GM18858 (cell line): ENCODE measurements around the gene ALG1.
"Not testable (repeated sequence)": the region's sequence is repeated elsewhere in the genome, so short reads cannot be mapped to it uniquely, and the experiment has no call there.

ENCODE experiments used
- ATAC-seq: cut with Tn5 transposase; IDR thresholded peaks from one replicate; pipeline ENCODE4 v1.9.1; 2021; ENCODE audit not compliant: unreplicated experiment

The ALG1 gene

DNA sequence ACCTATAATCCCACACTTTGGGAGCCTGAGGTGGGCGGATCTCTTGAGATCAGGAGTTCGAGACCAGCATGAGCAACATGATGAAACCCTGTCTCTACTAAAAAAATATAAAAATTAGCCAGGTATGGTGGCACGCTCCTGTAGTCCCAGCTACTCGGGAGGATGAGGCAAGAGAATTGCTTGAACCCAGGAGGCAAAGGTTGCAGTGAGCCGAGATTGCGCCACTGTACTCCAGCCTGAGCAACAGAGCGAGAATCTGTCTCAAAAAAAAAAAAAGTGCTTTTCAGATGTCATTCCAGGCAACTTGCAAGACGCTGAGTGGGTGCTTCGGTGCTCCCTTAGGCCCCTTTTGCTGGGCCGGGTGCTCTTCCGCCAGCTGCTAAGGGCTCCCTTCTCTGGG, 27.1 kb upstream of the ALG1 start:
- ATAC-seq, result not testable (repeated sequence)

DNA sequence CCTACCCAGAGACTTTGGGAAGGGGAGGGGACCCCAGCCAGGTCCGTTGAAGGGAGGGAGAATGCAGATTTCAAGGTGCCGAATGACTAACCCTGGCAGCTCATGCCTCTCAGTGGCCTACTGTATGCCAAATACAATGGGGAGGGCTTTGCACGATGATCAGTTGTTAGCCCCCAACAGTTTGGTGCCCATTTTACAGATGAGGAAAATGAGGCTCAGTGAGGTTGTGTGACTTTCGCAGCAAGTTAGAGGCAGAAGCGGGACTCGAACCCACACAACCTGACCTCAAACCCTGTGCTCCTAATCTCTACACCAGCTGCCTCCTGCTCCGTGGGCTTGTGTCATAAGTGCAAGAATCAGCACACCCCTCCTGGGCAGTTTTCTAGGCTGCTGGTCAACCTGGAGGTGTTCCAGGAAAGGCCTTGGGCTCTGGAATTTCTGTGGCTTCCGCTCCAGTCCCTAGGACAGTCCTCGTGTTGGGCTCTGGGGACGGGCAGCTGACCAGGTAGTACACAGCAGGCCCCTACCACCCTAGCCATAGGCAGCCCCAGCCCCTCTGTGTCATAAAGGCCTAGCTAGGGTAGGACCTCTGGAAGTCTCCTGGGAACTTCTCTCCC, 26.0 kb upstream of the ALG1 start:
- ATAC-seq, result no peak

DNA sequence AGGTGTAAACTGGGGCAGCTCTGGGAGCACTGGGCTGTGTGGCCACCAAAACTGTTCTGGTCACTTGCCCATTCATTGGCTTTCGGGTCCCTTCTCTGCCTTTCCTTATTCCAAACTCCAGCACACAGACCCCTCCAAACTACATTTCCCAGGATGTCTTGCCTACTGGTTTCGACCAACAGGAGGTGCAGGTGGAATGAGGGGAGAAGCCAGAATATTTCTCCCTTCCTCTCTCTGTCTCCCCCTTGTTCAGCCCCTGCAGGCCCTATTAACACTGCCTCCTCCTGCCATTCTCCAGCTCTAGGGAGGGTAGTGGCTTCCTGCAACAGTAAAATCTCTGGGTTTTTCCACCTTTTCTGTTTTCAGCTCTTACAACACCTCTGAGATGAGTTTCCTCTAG, 24.7 kb upstream of the ALG1 start:
- no peak for ATAC-seq

DNA sequence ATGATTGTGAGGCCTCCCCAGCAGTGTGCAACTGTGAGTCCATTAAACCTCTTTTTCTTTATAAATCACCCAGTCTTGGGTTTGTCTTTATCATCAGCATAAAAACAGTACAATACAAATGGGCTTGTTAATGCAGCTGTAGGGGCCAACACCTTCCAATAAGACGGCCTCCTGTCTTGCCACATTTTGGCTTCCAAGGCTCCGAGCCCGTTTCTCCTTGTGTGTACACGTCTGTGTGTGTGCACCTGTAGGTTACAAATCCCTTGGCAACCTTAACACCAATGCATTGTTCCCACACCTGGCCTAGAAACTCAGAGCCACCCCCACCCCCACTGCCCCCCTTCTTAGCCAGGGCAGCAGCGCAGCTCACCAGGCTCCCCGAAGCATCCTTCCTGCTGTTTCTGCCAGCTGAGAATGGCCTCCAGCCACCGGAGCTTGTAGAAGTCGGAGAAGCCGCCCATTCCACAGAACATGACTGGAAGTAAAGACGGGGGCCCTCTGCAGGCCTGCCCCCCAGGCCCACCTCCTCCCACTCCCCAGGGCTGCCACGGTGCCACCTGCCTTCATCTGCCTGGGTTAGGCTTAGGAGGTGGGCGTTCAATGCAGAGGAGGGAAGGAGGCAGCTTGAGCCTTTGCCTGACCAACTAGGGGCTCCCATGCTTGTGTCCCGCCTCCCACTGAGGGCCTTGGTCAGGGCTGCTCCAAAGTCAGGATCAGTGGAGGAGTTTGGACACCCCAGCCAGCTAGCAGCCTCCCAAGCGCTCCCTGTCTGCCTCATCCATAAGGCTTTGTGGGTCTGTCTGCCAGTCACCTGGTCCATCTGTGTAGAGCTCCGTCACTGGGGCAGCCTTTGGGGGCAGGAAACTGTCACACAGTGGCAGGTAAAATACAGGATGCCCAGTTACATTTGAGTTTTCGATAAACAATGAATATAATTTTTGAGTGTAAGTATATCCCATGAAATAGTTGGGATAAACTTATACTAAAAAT, 16.5 kb upstream of the ALG1 start:
- ATAC-seq, result no peak

DNA sequence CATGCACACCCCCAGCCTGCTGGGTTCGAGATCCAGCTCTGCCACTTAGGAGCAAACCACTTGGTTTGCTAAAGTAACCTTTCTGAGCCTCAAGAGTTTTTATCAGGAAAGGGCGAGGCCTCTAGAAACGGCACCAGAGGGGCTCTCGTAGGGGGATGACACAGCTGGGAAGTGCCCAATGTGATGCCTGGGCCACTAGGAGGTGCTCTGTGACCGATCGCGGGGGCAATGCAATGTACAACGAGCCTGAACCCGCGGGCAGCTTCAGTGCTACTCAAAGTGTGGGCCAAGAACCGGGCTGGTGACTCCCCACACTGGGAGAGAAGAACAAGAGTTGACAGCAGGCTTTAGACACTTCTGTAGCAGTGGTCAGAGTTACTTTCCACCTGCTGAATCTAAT, 15.3 kb upstream of the ALG1 start:
- ATAC-seq, result peak; percentile 42

DNA sequence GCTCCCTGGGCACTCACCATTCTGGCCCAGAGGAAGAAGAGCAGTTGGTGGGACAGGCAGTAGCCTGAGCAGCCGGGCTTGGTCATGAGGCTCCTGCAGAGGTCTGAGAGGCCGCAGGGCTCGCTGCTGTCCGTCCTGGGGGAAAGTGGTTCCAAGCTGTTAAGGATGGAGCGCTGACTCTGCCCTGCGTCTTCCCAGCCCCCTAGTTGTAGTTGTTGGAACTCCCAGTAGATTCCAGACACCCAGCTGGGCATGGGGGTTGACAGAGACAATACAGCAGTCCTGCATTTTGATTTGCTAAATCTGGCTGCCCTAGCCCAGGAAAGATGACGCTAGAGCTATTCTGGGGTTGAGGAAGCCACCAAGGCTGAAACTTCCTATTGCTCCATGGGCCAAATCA, 13.2 kb upstream of the ALG1 start:
- ATAC-seq, result no peak

DNA sequence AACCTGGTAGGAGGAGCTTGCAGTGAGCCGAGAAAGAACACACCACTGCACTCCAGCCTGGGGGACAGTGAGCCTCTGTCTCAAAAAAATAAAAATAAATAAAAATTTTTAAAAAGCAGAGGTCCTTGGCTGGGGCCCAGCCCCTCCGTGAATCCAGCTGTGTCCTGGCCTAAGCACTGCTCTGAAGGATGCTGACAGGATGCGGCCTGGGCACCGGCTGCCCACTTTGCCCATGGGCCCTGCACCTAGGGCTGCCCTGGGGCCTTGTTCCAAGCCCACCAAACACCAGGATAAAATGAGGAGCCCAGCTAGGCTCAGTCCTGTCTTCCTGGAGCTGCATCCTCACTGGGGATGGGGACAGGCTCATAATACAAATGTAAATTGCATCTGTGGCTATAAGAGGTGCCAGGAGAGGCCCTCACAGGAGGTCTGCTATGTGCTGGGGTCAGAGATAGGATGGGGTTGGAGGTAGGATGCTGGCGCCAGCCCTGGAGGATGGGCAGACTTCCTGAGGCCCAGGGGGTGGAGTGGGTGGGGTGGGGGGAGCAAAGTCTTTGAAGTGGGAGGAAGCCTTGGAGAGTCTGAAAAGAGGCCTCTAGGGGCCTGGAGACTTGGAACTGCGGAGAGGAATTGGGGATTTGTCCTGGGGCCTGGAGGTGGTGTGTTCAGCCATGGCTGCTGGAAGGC, 12.1 kb upstream of the ALG1 start:
- no peak for ATAC-seq

DNA sequence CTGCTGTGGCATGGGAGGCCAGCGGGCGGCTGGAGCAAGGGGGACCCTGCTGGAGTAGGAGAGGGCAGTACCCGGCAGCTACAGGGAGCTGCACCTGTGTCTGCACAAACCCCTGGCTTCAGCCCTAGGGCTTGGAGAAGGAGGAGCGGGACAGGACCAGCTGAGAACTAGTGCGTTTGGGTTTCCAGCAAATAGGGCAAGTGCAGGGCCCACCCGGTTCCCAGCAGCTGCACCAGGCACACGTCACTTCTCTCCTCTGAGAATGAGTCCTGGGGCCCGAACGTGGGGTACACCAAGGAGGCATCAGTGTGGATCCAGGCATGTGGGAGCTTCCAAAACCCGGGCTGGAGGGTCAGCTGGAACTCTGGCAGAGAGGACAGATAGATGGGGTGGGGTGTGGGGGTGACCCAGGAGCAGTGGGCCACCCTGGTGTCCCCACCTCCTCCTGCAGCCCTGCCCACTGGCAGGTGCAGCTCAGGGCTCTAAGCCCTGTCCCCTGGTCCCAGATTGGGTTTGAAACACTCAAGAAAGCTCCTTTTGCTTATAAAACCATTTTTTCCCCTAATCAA, 11.5 kb upstream of the ALG1 start:
- no peak for ATAC-seq

DNA sequence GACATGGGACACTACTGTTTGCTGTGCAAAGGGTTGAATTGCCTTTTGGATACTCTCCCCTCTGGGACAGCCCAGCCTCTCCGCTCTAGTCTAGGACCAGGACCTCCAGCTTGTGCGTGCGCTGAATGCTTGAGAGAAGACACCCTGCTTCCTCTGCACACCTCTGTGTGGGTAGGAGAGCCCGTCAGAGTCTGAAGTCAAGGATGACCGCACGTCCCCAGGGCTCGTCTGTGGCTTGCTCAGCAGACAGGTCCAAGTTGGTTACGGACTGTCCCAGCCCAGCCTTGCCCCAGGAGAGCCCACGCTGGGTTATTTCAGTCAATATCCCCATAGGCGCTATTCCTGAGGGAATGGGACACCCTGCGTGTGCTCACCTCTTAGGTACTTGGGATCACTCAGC, 9.6 kb upstream of the ALG1 start:
- no peak for ATAC-seq

DNA sequence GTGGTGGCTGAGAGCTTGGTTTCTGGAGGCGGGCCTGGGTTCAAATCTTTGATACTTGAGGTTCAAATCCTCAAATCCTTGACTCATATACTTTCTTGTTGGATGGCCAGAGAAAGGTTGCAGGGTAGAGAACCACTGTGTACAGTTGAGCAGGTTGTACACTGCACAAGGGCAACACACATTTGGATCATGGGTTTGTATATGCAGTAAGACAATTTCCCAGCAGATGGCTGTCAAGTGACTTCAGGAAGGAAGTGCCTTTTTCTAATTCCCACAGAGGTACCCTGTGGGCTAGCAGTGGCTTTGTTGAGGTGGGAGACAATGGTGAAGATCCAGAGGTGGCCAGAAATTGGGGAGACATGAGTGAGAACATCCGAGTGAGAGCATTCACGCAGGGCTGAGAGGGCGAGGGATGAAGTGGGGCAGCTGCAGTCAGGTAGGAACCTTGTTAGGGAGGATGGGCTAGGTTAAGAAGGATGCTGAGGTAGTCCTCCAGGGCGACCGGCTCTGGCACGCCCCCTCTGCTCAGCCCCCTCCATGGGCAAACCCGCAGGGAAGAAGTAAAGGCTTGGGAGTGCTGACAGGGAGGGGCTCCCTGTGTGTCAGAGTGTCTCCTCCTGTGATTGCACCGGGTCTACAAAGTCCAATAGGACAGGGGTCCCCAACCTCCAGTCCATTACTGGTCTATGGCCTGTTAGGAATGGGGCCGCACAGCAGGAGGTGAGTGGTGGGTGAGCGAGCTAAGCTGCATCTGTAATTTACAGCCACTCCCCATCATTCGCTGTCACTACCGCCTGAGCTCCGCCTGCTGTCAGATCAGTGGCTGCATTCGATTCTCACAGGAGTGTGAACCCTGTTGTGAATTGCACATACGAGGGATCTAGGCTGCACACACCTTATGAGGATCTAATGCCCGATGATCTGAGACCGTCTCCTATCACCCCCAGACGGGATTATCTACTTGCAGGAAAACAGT, 8.6 kb upstream of the ALG1 start:
- no peak for ATAC-seq

DNA sequence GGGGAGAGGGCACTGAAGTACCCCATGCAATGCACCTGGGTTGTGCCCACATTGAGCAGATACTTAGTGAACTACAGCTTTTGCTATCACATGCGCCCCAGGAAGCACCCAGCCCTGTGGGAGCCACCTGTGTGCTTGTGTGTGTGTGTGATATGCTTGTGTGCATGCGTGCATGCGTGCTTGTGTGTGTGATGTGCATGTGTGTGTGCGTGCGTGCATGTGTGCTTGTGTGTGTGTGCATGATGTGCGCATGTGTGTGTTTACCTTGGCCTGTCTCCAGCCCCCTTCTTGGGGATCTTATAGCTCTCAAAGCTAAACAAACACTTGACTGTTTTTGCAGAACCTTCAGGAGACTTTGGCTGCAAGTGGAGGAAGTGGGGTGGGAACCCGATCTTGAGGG, 6.7 kb upstream of the ALG1 start:
- ATAC-seq, result no peak

DNA sequence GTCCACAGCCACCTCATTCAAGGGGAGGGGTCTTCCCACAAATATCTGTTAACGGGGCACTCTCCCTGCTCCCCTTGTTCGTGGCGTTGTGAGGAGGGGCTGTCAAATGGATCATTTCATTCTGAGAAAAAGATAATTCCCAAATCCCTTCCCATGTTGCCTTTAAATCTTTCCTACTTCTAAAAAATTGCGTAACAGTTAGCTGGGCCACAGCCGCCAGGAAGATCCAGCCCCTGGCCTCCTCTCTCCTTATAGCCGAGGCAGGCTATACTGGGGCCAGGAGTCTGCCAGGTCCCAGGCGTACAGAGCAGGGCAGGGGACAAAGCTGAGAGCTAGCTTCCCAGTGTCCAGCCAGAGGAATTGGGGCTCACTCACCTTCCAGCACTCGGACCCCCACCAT, 6.3 kb upstream of the ALG1 start:
- no peak for ATAC-seq

DNA sequence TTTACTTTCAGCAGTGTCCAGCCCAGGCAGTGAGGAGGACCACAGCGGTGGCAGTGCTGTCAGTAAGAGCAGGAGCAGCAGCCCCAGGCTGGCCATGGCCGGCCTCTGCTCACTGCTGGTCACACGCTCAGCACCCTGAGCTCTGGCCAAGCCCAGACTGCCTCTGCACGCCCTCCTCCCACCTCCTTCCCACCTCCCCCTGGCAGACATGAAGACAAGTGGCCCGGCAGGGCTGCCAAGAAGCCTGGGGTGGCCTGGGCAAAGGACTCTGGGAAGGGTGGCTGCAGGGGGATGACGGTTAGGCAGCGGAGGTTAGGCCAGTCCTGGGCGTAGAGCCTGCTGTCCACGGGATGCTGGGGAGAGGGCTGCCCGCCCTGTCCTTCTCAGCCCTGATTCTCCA, 5.8 kb upstream of the ALG1 start, which contains the start of gene C16orf89:
C16orf89 (minus strand) TSS at position 144 of the 400 bp plus-strand sequence; CDS start at position 96, 48 bp downstream.
- no peak for ATAC-seq

DNA sequence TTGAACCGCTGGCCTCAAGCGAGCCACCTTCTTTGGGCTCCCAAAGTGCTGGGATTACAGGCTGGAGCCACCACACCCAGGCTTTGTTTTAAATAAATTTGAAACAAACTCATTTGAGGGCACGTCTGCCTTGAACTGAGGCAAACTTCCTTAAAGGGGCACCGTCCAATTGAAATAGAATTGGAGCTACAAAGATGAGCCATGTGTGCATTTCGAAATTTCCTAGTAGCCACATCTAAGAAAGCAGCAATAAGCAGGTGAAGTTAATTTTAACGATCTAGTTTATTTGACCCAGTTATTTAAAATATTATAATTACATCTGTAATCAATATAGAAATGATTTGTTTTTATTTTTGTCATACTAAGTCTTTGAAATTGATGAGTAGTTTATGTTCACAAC, 5.1 kb upstream of the ALG1 start:
- no peak for ATAC-seq

DNA sequence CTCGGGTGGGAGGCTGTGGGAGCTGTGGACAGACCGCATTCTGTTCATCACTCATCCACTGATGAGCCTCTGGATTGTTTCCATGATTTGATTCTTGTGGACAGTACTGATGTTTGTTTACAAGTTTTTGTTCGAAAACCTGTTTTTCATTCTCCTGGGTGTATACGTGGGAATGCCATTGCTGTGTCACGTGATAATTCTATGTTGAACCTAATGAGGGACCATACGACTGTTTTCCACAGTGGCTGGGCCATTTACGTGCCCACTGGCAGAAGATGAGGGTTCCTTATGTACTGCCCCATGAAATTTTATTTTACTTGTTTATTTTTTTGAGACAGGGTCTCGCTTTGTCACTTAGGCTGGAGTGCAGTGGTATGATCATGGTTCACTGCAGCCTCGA, 2.6 kb upstream of the ALG1 start:
- no peak for ATAC-seq

DNA sequence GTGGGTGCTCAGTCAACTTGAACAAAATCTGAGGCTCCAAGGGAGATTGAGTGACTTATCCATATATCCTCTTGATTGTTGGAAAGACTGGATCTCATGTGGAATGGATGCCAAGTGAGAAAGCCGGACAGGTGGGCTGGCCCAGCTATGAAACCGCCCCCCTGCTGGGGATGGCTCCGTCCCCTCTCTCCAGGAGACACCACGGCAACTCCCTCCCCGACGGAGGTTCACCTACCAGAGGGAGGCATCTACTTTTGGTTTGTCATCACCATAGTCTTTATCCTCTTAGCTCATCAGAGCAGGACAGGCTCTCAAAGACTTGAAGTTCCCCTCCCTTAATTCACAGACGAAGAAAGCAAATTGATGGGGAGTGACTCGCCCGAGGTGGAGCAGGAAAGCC, 1.8 kb upstream of the ALG1 start:
- ATAC-seq, result no peak

DNA sequence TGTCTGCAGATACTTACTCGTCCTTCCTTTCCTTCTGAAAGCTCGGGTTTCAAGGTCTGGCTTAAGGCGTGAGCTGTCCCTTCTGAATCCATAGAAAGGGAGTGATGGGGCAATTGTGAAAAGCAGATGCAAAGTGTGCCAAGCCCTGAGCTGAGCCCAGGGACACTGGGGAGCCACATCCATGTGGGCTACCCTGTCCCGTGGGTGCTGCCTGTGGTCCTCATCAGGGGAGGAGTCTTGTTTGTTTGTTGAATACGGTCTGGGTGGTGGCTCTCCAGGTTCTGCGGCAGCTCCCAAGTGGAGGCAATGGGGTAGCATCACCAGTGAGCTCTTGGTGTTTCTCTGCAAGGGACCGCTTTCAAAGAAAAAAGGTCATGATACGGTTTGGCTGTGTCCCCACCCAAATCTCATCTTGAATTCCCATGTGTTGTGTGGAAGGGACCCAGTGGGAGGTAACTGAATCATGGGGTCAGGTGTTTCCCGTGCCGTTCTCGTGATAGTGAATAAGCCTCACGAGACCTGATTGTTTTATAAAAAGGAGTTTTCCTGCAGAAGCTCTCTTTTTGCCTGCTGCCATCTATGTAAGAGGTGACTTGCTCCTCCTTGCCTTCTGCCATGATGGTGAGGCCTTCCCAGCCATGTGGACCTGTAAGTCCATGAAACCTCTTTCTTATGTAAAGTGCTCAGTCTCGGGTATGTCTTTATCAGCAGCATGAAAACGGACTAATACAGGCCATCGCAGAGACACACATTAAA, 1.0 kb upstream of the ALG1 start:
- no peak for ATAC-seq

DNA sequence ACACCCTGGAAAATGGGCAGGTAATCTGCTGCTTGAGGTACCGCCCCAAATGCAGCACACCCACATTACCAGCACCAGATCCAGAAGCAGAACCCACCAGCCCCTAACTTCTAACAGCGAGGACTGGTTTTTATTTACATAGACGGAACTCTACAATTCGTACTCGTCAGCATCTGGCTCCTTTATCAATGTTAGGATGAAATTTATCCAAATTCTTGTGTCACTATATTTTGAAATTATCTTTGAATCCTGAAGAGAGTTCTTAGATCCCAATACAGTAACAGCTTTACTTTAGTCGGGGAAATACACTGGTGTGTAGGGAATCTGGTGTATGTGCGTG, 332 bp upstream of the ALG1 start:
- ATAC-seq, result no peak
